Trophoblast cell (in vitro differentiated cells and primary cell): Measurements from ENCODE around the gene ACSL6.

Experiments used
- DNase-seq, 2 donors: peaks; one replicate each; pipeline ENCODE4 v3.0.0-alpha.2; 2016
- H2AFZ ChIP-seq: 2 replicates; pipeline ENCODE4 v1.6.1; 2013; ENCODE audit warnings: low read length, moderate library complexity, mild to moderate bottlenecking; ENCODE audit not compliant: insufficient read depth, poor library complexity
- H2AK5ac ChIP-seq: 2 replicates; pipeline ENCODE4 v1.6.1; 2013; ENCODE audit warnings: mild to moderate bottlenecking, low read length
- H2BK120ac ChIP-seq: 2 replicates; pipeline ENCODE4 v1.6.1; 2013; ENCODE audit warnings: low read length, mild to moderate bottlenecking, moderate library complexity; ENCODE audit not compliant: insufficient read depth, poor library complexity
- H2BK12ac ChIP-seq: 2 replicates; pipeline ENCODE4 v1.6.1; 2013; ENCODE audit warnings: mild to moderate bottlenecking, low read length, moderate library complexity
- H2BK5ac ChIP-seq: 2 replicates; pipeline ENCODE4 v1.6.1; 2013; ENCODE audit warnings: low read length, low read depth, moderate library complexity, mild to moderate bottlenecking; ENCODE audit not compliant: poor library complexity
- H3K14ac ChIP-seq: 2 replicates; pipeline ENCODE4 v1.6.1; 2013; ENCODE audit warnings: mild to moderate bottlenecking, low read length
- H3K18ac ChIP-seq: 2 replicates; pipeline ENCODE4 v1.6.1; 2013; ENCODE audit warnings: mild to moderate bottlenecking, low read length
- H3K23ac ChIP-seq: 2 replicates; pipeline ENCODE4 v1.6.1; 2013; ENCODE audit warnings: low read length
- H3K27ac ChIP-seq: 2 replicates; pipeline ENCODE4 v1.5.1; 2013; ENCODE audit warnings: low read depth, mild to moderate bottlenecking, inconsistent platforms, low read length, moderate library complexity
- H3K27me3 ChIP-seq: 2 replicates; pipeline ENCODE4 v1.6.1; 2013; ENCODE audit warnings: inconsistent platforms, mild to moderate bottlenecking, low read length, moderate library complexity; ENCODE audit not compliant: insufficient read depth
- H3K36me3 ChIP-seq, 2 experiments: 1 replicate in 1 of 2; 2 replicates in 1 of 2; pipeline ENCODE4 v1.6.1; 2013; ENCODE audit warnings: low read length in 2 of 2, mild to moderate bottlenecking in 2 of 2, moderate library complexity in 1 of 2; ENCODE audit not compliant: insufficient read depth in 2 of 2, control insufficient read depth in 1 of 2
- H3K4ac ChIP-seq: 2 replicates; pipeline ENCODE4 v1.6.1; 2013; ENCODE audit warnings: low read depth, mild to moderate bottlenecking, low read length, moderate library complexity
- H3K4me1 ChIP-seq, 2 experiments: 1 replicate in 1 of 2; 2 replicates in 1 of 2; pipeline ENCODE4 v1.6.1; 2013; ENCODE audit warnings: low read length in 2 of 2, mild to moderate bottlenecking in 2 of 2, moderate library complexity in 1 of 2; ENCODE audit not compliant: insufficient read depth in 2 of 2, control insufficient read depth in 1 of 2
- H3K4me2 ChIP-seq: 2 replicates; pipeline ENCODE4 v1.6.1; 2013; ENCODE audit warnings: inconsistent platforms, mild to moderate bottlenecking, low read length, moderate library complexity
- H3K4me3 ChIP-seq: 2 replicates; pipeline ENCODE4 v1.5.1; 2013; ENCODE audit warnings: mild to moderate bottlenecking, low read depth, low read length, inconsistent platforms
- H3K79me1 ChIP-seq: one replicate; pipeline ENCODE4 v1.6.1; 2013; ENCODE audit warnings: low read length
- H3K79me2 ChIP-seq: 2 replicates; pipeline ENCODE4 v1.6.1; 2013; ENCODE audit warnings: low read length, mild to moderate bottlenecking; ENCODE audit not compliant: control insufficient read depth, insufficient read depth, poor library complexity
- H3K9ac ChIP-seq: 2 replicates; pipeline ENCODE4 v1.6.1; 2013; ENCODE audit warnings: mild to moderate bottlenecking, low read length
- H3K9me3 ChIP-seq: 2 replicates; pipeline ENCODE4 v1.6.1; 2013; ENCODE audit warnings: low read depth, mild to moderate bottlenecking, control low read depth, inconsistent platforms, low read length; ENCODE audit not compliant: insufficient read depth
- H4K12ac ChIP-seq: 2 replicates; pipeline ENCODE4 v1.6.1; 2013; ENCODE audit warnings: low read depth, mild to moderate bottlenecking, low read length, moderate library complexity
- H4K8ac ChIP-seq: 2 replicates; pipeline ENCODE4 v1.6.1; 2013; ENCODE audit warnings: low read depth, mild to moderate bottlenecking, low read length, moderate library complexity
- H4K91ac ChIP-seq: one replicate; pipeline ENCODE4 v1.6.1; 2013; ENCODE audit warnings: low read depth, mild to moderate bottlenecking, low read length, moderate library complexity
- WGBS: extraction: QIAGEN DNeasy Blood & Tissue Kit; methylation state at CpG from one replicate; pipeline ENCODE4 v1.1.7; 2013; ENCODE audit warnings: missing lambda C conversion rate; ENCODE audit not compliant: insufficient read length, insufficient coverage; ENCODE audit errors: extremely low coverage; 5-methylcytosine and 5-hydroxymethylcytosine counted together

The ACSL6 gene

GRCh38 chr5:132002757-132003156 lies 8.7 kb downstream of the ACSL6 start:
- no peaks in the 10 kb centered on the region for H3K36me3 ChIP-seq
- H3K79me2 ChIP-seq = no peaks in the 10 kb centered on the region
- no peak overlapping the region for H2AK5ac ChIP-seq
- peaks cover 0 to 9% of the 10 kb centered on the region in 2 experiments for H3K4me1 ChIP-seq
- H4K8ac ChIP-seq = no peak overlapping the region
- H3K4me3 ChIP-seq = no peak overlapping the region
- H3K9me3 ChIP-seq = no peaks in the 10 kb centered on the region
- no peak overlapping the region for H3K4me2 ChIP-seq
- H3K14ac ChIP-seq = no peak overlapping the region
- no peak for DNase-seq
- H2AFZ ChIP-seq = no peak overlapping the region
- no peak overlapping the region for H3K9ac ChIP-seq
- no peak overlapping the region for H4K12ac ChIP-seq
- H4K91ac ChIP-seq = no peak overlapping the region
- H3K27ac ChIP-seq = no peak overlapping the region
- no CpG with 5 or more reads among the region's 2 CpGs for WGBS
- H2BK5ac ChIP-seq = no peak overlapping the region
- no peak overlapping the region for H3K4ac ChIP-seq
- no peak overlapping the region for H3K18ac ChIP-seq
- no peak overlapping the region for H2BK120ac ChIP-seq
- no peak overlapping the region for H2BK12ac ChIP-seq
- no peaks in the 10 kb centered on the region for H3K79me1 ChIP-seq
- H3K27me3 ChIP-seq = no peaks in the 10 kb centered on the region
- no peak overlapping the region for H3K23ac ChIP-seq

GRCh38 chr5:132001647-132002561 lies 9.6 kb downstream of the ACSL6 start:
- H3K79me1 ChIP-seq = no peaks in the 10 kb centered on the region
- no peak overlapping the region for H3K27ac ChIP-seq
- no peak overlapping the region for H2BK5ac ChIP-seq
- no peaks in the 10 kb centered on the region for H3K79me2 ChIP-seq
- no CpG with 5 or more reads among the region's 11 CpGs for WGBS
- H2BK12ac ChIP-seq = no peak overlapping the region
- H4K91ac ChIP-seq = no peak overlapping the region
- no peaks in the 10 kb centered on the region for H3K9me3 ChIP-seq
- peaks cover 0 to 9% of the 10 kb centered on the region in 2 experiments for H3K4me1 ChIP-seq
- no peaks in the 10 kb centered on the region for H3K36me3 ChIP-seq
- no peak for DNase-seq
- no peak overlapping the region for H4K12ac ChIP-seq
- H3K9ac ChIP-seq = no peak overlapping the region
- H3K14ac ChIP-seq = no peak overlapping the region
- H3K18ac ChIP-seq = no peak overlapping the region
- H3K4me2 ChIP-seq = no peak overlapping the region
- H3K27me3 ChIP-seq = no peaks in the 10 kb centered on the region
- no peak overlapping the region for H4K8ac ChIP-seq
- H2AFZ ChIP-seq = no peak overlapping the region
- no peak overlapping the region for H3K4me3 ChIP-seq
- H3K23ac ChIP-seq = no peak overlapping the region
- no peak overlapping the region for H2BK120ac ChIP-seq
- H2AK5ac ChIP-seq = no peak overlapping the region
- no peak overlapping the region for H3K4ac ChIP-seq

GRCh38 chr5:132000677-132001453 lies 10.6 kb downstream of the ACSL6 start:
- Histone ChIP-seq H2AK5ac (no peak overlapping the region), H3K23ac (no peak overlapping the region), H3K36me3 (no peaks in the 10 kb centered on the region), H2BK120ac (no peak overlapping the region), H3K9me3 (no peaks in the 10 kb centered on the region), H2BK5ac (no peak overlapping the region), H3K27me3 (no peaks in the 10 kb centered on the region), H3K4me3 (no peak overlapping the region), H3K9ac (peak overlapping the region; percentile 21), H3K27ac (no peak overlapping the region), H2AFZ (no peak overlapping the region), H3K18ac (no peak overlapping the region), H3K4me1 (peaks cover 0 to 11% of the 10 kb centered on the region in 2 experiments), H3K79me1 (no peaks in the 10 kb centered on the region), H4K12ac (no peak overlapping the region), H3K79me2 (no peaks in the 10 kb centered on the region), H3K4ac (no peak overlapping the region), H3K14ac (no peak overlapping the region), H2BK12ac (no peak overlapping the region), H4K8ac (no peak overlapping the region), H4K91ac (no peak overlapping the region), H3K4me2 (no peak overlapping the region)
- no peak for DNase-seq
- no CpG with 5 or more reads among the region's 7 CpGs for WGBS

GRCh38 chr5:132000241-132000490 lies 11.3 kb downstream of the ACSL6 start:
- Histone ChIP-seq H4K91ac (no peak overlapping the region), H3K9me3 (no peaks in the 10 kb centered on the region), H3K27me3 (no peaks in the 10 kb centered on the region), H2AFZ (no peak overlapping the region), H3K27ac (no peak overlapping the region), H3K4me2 (no peak overlapping the region), H2AK5ac (no peak overlapping the region), H3K9ac (no peak overlapping the region), H2BK5ac (no peak overlapping the region), H2BK12ac (no peak overlapping the region), H2BK120ac (no peak overlapping the region), H3K4me1 (peaks cover 0 to 11% of the 10 kb centered on the region in 2 experiments), H3K79me1 (no peaks in the 10 kb centered on the region), H3K36me3 (no peaks in the 10 kb centered on the region), H3K14ac (no peak overlapping the region), H3K23ac (no peak overlapping the region), H3K18ac (no peak overlapping the region), H3K4ac (no peak overlapping the region), H3K4me3 (no peak overlapping the region), H4K12ac (no peak overlapping the region), H3K79me2 (no peaks in the 10 kb centered on the region), H4K8ac (no peak overlapping the region)
- no CpG with 5 or more reads among the region's 2 CpGs for WGBS
- DNase-seq = no peak
